Endothelial cell (in vitro differentiated cells): ENCODE measurements around the gene RPRD1B. TPM values are rescaled to one million over a fixed set of nuclear protein-coding genes. Genes with fewer than 3 reads are reported as not detected.
A peak's percentile ranks its signal among the peaks of the same experiment; 100 is the strongest.

ENCODE experiments used
- DNase-seq: peaks from one replicate; pipeline ENCODE4 v3.0.0; 2021; ENCODE audit warnings: low spot score
- H3K27ac Mint-ChIP-seq: one replicate; pipeline ENCODE4 v1.8.0; 2021; ENCODE audit warnings: mixed read lengths, inconsistent platforms; ENCODE audit not compliant: unreplicated experiment
- H3K27me3 Mint-ChIP-seq: one replicate; pipeline ENCODE4 v1.8.0; 2021; ENCODE audit warnings: mild to moderate bottlenecking, moderate library complexity, mixed read lengths, inconsistent platforms; ENCODE audit not compliant: unreplicated experiment
- H3K36me3 Mint-ChIP-seq: one replicate; pipeline ENCODE4 v1.8.0; 2021; ENCODE audit warnings: mild to moderate bottlenecking, low read depth, mixed read lengths, inconsistent platforms; ENCODE audit not compliant: unreplicated experiment
- H3K4me1 Mint-ChIP-seq: one replicate; pipeline ENCODE4 v1.8.0; 2021; ENCODE audit warnings: mild to moderate bottlenecking, mixed read lengths, inconsistent platforms; ENCODE audit not compliant: unreplicated experiment
- H3K4me3 Mint-ChIP-seq: one replicate; pipeline ENCODE4 v1.8.0; 2021; ENCODE audit warnings: mild to moderate bottlenecking, mixed read lengths, inconsistent platforms; ENCODE audit not compliant: unreplicated experiment
- H3K9me3 Mint-ChIP-seq: one replicate; pipeline ENCODE4 v1.8.0; 2021; ENCODE audit warnings: mixed read lengths, inconsistent platforms; ENCODE audit not compliant: unreplicated experiment
- total RNA-seq: library from RNA; stranded (reverse); fragmentation: NEBNext Ultra II Directional; extraction: Animal tissue kit (Norgen Biotek cat#: 25700); gene quantifications from one replicate; pipeline ENCODE4 v1.2.1, GENCODE V29; 2021; ENCODE audit not compliant: unreplicated experiment
- TF ChIP-seq, protein P1 (sequence below): fragments of 200-600 bp; sonication (generic); IDR thresholded peaks from one replicate; pipeline ENCODE4 v1.5.0; 2021; ENCODE audit warnings: antibody characterized with exemption; ENCODE audit not compliant: unreplicated experiment

Gene RPRD1B
- total RNA-seq, 1 donor from 2014 or later: 24.1 TPM

DNA sequence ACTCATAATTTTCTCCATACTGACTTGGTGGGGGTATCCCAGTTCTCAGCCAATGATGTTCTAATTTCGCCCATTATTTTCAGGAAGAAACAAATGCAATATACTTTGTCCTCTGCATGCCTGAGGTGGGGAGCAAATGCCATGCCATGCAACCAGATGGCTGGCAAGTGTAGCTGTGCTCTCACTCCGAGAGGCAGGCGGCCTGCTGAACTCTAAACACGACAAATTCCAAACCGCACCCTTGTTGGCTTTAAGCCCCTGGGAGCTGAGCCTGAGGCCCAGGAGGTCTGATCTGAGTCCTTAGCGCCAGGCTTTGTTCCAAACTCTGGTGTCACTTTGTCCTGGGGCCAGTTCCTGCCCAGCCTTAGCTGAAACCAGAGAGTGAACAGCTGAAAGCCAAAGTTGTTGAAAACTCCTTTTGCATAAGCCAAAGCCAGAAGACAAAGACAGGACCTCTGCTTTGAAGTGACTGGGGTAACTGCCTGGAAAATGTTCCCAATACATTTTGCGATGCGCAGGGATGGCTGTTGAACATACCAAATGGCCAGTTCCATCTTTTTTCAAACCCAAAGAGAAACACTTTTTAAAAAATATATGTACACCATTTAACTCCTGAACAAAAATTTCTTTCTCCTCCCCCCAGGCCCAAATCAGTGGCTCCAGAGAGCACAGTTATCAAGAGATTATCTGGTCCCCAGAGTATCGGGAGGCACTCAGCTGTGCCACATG lies 46.5 kb upstream of the RPRD1B start:
- H3K27me3 Mint-ChIP-seq: no peaks in the 10 kb centered on the region
- peaks cover 9% of the 10 kb centered on the region for H3K36me3 Mint-ChIP-seq
- no peak for DNase-seq
- no peak overlapping the region for H3K4me3 Mint-ChIP-seq
- TF ChIP-seq, protein P1, sequence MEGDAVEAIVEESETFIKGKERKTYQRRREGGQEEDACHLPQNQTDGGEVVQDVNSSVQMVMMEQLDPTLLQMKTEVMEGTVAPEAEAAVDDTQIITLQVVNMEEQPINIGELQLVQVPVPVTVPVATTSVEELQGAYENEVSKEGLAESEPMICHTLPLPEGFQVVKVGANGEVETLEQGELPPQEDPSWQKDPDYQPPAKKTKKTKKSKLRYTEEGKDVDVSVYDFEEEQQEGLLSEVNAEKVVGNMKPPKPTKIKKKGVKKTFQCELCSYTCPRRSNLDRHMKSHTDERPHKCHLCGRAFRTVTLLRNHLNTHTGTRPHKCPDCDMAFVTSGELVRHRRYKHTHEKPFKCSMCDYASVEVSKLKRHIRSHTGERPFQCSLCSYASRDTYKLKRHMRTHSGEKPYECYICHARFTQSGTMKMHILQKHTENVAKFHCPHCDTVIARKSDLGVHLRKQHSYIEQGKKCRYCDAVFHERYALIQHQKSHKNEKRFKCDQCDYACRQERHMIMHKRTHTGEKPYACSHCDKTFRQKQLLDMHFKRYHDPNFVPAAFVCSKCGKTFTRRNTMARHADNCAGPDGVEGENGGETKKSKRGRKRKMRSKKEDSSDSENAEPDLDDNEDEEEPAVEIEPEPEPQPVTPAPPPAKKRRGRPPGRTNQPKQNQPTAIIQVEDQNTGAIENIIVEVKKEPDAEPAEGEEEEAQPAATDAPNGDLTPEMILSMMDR: no peak
- no peak overlapping the region for H3K27ac Mint-ChIP-seq
- no peaks in the 10 kb centered on the region for H3K9me3 Mint-ChIP-seq
- H3K4me1 Mint-ChIP-seq: peaks cover 33% of the 10 kb centered on the region

DNA sequence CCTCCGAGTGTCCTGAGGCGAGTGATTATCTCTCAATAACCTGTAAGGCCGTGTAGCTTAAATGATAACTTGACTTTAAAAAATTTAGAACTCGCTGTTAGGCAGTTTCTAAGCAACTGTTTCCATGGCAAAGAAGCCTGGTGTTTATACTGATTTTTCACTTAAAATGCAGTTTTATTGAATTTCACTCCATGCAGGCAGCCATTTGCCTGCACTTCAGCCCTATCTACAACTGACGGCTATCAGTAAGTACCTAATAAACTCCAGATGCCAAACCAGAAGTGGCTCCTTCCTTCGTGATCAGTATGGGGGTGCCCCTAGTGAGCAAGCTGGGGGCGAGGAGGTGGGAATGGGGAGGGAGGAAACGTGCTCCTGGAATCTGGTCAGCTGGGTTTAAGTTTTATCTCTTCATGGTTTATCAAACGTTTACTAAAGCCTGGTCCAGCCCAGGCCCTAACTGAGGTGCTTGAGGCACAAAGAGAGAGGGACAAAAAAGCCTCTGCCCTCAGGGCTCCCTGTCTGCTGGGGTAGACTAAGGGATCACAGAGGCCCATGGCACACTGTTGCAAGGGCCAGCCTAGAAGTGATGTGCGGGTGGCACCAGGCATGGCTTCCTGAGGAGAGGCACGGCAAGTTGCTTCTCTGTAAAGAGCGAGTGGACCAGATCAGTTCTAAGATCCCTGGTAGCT lies 45.8 kb upstream of the RPRD1B start:
- TF ChIP-seq, protein P1: no peak
- DNase-seq: no peak
- H3K4me3 Mint-ChIP-seq: no peak overlapping the region
- no peaks in the 10 kb centered on the region for H3K9me3 Mint-ChIP-seq
- H3K4me1 Mint-ChIP-seq: peaks cover 33% of the 10 kb centered on the region
- no peak overlapping the region for H3K27ac Mint-ChIP-seq
- no peaks in the 10 kb centered on the region for H3K27me3 Mint-ChIP-seq
- H3K36me3 Mint-ChIP-seq: peaks cover 9% of the 10 kb centered on the region

DNA sequence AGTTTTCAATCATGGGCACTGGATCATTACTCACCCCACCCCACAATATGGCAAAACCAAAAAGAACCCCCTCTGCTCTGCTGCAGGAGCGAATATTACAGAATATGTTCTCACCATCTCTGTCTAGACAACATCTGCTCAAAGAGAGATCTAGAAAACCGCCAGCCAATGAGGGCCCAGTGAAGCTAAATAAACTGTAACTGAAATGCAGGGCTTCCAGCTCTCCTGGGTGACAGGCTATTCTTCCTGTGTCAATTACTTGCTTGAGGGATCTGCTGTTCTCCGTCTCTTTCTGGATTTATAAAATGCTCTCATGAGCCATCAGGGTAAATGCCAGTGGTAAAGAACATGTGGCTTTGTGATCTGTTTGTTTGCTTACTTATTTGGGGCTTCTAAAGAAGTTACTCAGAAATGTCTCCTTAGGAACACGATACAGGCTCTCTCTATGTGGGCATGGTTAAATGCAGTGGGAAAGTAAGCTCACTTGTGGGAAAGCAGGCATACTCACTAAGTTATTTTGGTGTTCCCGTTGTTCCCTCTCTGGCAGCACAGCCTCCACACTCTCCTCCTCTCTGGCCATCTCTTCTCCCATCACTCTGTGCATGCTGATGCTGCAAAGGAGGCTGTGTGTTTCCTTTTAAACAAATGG lies 45.1 kb upstream of the RPRD1B start:
- H3K4me3 Mint-ChIP-seq: no peak overlapping the region
- H3K36me3 Mint-ChIP-seq: peaks cover 9% of the 10 kb centered on the region
- peaks cover 33% of the 10 kb centered on the region for H3K4me1 Mint-ChIP-seq
- no peaks in the 10 kb centered on the region for H3K9me3 Mint-ChIP-seq
- TF ChIP-seq, protein P1: no peak
- no peaks in the 10 kb centered on the region for H3K27me3 Mint-ChIP-seq
- DNase-seq: no peak
- no peak overlapping the region for H3K27ac Mint-ChIP-seq

DNA sequence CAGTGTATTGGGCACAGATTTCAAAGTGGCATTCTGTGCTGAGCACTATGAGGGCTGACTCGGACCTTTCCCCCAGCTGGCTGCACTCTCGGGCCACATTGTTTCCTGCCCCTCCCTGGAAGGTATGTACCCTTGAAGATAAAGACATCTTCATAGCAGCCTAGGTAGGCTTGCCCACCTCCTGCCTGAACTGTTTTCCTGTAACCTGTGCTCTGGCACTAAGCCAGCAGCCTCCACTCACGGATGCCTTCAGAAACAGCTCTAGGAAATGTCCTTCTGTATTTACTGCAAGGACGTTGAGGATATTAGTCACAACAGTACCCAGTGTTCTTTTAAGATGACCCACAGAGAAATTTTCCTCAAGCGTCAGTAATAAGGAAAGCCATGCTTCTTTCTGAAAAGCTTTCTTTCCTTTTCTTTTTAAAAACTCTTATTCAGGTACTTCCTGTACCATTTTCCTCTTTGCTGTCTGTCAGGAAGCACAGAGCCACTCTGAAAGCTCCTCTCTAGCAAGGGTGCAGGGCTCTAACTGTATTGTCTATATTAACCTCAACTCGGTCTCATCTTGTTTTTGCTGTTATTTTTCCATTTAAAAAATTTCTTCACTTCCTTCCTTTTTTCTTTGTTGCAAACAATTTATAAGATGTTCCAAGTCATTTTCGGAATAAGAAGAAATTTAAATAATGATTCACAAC lies 43.8 kb upstream of the RPRD1B start:
- peaks cover 14% of the 10 kb centered on the region for H3K36me3 Mint-ChIP-seq
- TF ChIP-seq, protein P1: no peak
- no peak for DNase-seq
- peaks cover 33% of the 10 kb centered on the region for H3K4me1 Mint-ChIP-seq
- H3K27me3 Mint-ChIP-seq: no peaks in the 10 kb centered on the region
- H3K9me3 Mint-ChIP-seq: no peaks in the 10 kb centered on the region
- H3K27ac Mint-ChIP-seq: peak overlapping the region; percentile 94
- peak overlapping the region; percentile 35 for H3K4me3 Mint-ChIP-seq
